ENCODE data around the gene ADAMTSL3. TPM values are rescaled to one million over a fixed set of nuclear protein-coding genes. Genes with fewer than 3 reads are reported as not detected.

ADAMTSL3 gene
- total RNA-seq, 1 experiment from 2014 or later: 0.05 TPM

- Histone ChIP-seq H3K27ac (ENCODE audit: low read depth, low read length) (no peak overlapping the region), H3K9ac (ENCODE audit: low read length) (no peak overlapping the region), H3K27me3 (ENCODE audit: insufficient read depth, low read length) (no peaks in the 10 kb centered on the region; the same call in 1 of the 2 replicates), H2AFZ (ENCODE audit: low read depth, low read length, poor library complexity, severe bottlenecking) (no peak overlapping the region), H4K20me1 (ENCODE audit: insufficient read depth) (no peaks in the 10 kb centered on the region), H3K9me3 (ENCODE audit: control insufficient read depth in 1 of 2, insufficient read depth in 1 of 2, low read depth in 1 of 2, low read length in 2 of 2) (no peaks in the 10 kb centered on the region), H3K79me2 (ENCODE audit: insufficient read depth, low read length) (no peaks in the 10 kb centered on the region), H3K36me3 (ENCODE audit: control insufficient read depth in 1 of 2, insufficient read depth in 2 of 2, low read length in 2 of 2) (no peaks in the 10 kb centered on the region), H3K9me2 (ENCODE audit: insufficient read depth) (no peaks in the 10 kb centered on the region), H3K4me3 (replicated peaks in 1 of 2; ENCODE audit: low read depth in 1 of 2, low read length in 2 of 2) (no peak overlapping the region), H3K4me2 (ENCODE audit: low read length) (no peak overlapping the region), H3K4me1 (ENCODE audit: control insufficient read depth in 1 of 2, insufficient read depth in 2 of 2, low read length in 2 of 2) (no peaks in the 10 kb centered on the region)
- no TSS peak for BruUV-seq (replicated peaks)
- ChIA-PET POLR2A (no interaction called here), RAD21 (ENCODE audit: low non-redundant PET in 1 of 2, low total read pairs in 2 of 2, uncharacterized antibody in 2 of 2, unreplicated experiment in 2 of 2) (no interaction called here), CTCF (no interaction called here)
- no peak for DNase-seq (ENCODE audit: low read depth, low spot score)
- TF ChIP-seq ELF1 (IDR thresholded peaks at IDR 0.05; ENCODE audit: borderline replicate concordance, low read depth): no peak
- no peak for TF ChIP-seq SP1 (IDR thresholded peaks at IDR 0.05; ENCODE audit: low read depth)
- no peak for TF ChIP-seq CTCF (IDR thresholded peaks at IDR 0.05 in 2 of 3, conservative IDR thresholded peaks at IDR 0.05 in 1 of 3; ENCODE audit: borderline replicate concordance in 1 of 3, insufficient read depth in 1 of 3, low read depth in 2 of 3, low read length in 2 of 3)
- no peak for TF ChIP-seq ZNF274 (IDR thresholded peaks at IDR 0.05; ENCODE audit: low read depth, low read length)
- no peak for TF ChIP-seq CBX3 (IDR thresholded peaks at IDR 0.05; ENCODE audit: low read depth)
- TF ChIP-seq YY1 (IDR thresholded peaks at IDR 0.05; ENCODE audit: extremely low read depth, insufficient replicate concordance, low read depth, low read length): no peak
- no peak for TF ChIP-seq JUND (IDR thresholded peaks at IDR 0.05)
- no peak for TF ChIP-seq FOSL1 (IDR thresholded peaks at IDR 0.05; ENCODE audit: low read depth)
- TF ChIP-seq SRF (IDR thresholded peaks at IDR 0.05; ENCODE audit: low read depth): no peak
- TF ChIP-seq ZBTB33 (IDR thresholded peaks at IDR 0.05; ENCODE audit: extremely low read depth, insufficient replicate concordance, low read length): no peak
- TF ChIP-seq SIN3A (IDR thresholded peaks at IDR 0.05; ENCODE audit: low read depth): no peak
- TF ChIP-seq ATF3 (IDR thresholded peaks at IDR 0.05): no peak
- TF ChIP-seq ZFX (IDR thresholded peaks at IDR 0.05): no peak
- TF ChIP-seq MAX (IDR thresholded peaks at IDR 0.05): no peak
- no peak for TF ChIP-seq EGR1 (IDR thresholded peaks at IDR 0.05; ENCODE audit: low read depth)
- no peak for TF ChIP-seq POLR2AphosphoS5 (IDR thresholded peaks at IDR 0.05; ENCODE audit: low read depth, low read length)
- TF ChIP-seq EZH2 (IDR thresholded peaks at IDR 0.05): no peak
- no peak for TF ChIP-seq POLR2A (IDR thresholded peaks at IDR 0.05; ENCODE audit: borderline replicate concordance, extremely low read depth, insufficient read depth, insufficient read length)
- no peak for TF ChIP-seq TCF7L2 (IDR thresholded peaks at IDR 0.05; ENCODE audit: borderline replicate concordance, extremely low read depth, insufficient read depth, insufficient read length)
- ATAC-seq: no peak
- intact Hi-C loops (cut with micrococcal nuclease): no loop called here
Observed at GRCh38 chr15:83880529-83880928, 226.6 kb downstream of the ADAMTSL3 start.

Measured in HCT116 (cell line).